DOHH2 (cell line): ENCODE results near the gene PHLPP2.

Source experiments
- H3F3A ChIP-seq: fragments of 200-600 bp; sonication (generic), shearing (Covaris generic); 2 replicates; pipeline ENCODE4 v1.6.0; 2016; ENCODE audit warnings: antibody characterized with exemption, mild to moderate bottlenecking; ENCODE audit not compliant: control insufficient read depth, insufficient read depth
- H3K27ac ChIP-seq: fragments of 200-600 bp; sonication (generic); 2 replicates; pipeline ENCODE4 v1.5.1; 2014; ENCODE audit warnings: low read depth, mild to moderate bottlenecking, low read length, moderate library complexity
- H3K27me3 ChIP-seq: fragments of 200-600 bp; sonication (generic); 2 replicates; pipeline ENCODE4 v1.6.1; 2014; ENCODE audit warnings: mild to moderate bottlenecking, low read length, mixed read lengths; ENCODE audit not compliant: control insufficient read depth
- H3K36me3 ChIP-seq: fragments of 200-600 bp; sonication (generic); 2 replicates; pipeline ENCODE4 v1.6.1; 2014; ENCODE audit warnings: mild to moderate bottlenecking, low read length, moderate library complexity, mixed read lengths; ENCODE audit not compliant: control insufficient read depth
- H3K4me1 ChIP-seq: fragments of 200-600 bp; sonication (generic); 2 replicates; pipeline ENCODE4 v1.6.1; 2014; ENCODE audit warnings: mild to moderate bottlenecking, low read length, mixed read lengths; ENCODE audit not compliant: control insufficient read depth
- H3K4me2 ChIP-seq: fragments of 200-600 bp; sonication (generic); 2 replicates; pipeline ENCODE4 v1.6.0; 2014; ENCODE audit warnings: mild to moderate bottlenecking, low read length, moderate library complexity
- H3K4me3 ChIP-seq: fragments of 200-600 bp; sonication (generic); 2 replicates; pipeline ENCODE4 v1.5.1; 2014; ENCODE audit warnings: mild to moderate bottlenecking, low read length, mixed read lengths
- H3K79me2 ChIP-seq: fragments of 200-600 bp; sonication (generic); 2 replicates; pipeline ENCODE4 v1.6.1; 2014; ENCODE audit warnings: mild to moderate bottlenecking, low read length, mixed read lengths; ENCODE audit not compliant: control insufficient read depth
- H3K9me2 ChIP-seq: fragments of 200-600 bp; sonication (generic); replicated peaks from 2 replicates; pipeline ENCODE4 v1.6.1; 2014; ENCODE audit warnings: mild to moderate bottlenecking, low read length, mixed read lengths; ENCODE audit not compliant: control insufficient read depth
- H3K9me3 ChIP-seq: fragments of 200-600 bp; sonication (generic); 2 replicates; pipeline ENCODE4 v1.6.1; 2014; ENCODE audit warnings: antibody characterized with exemption, low read length, mixed read lengths; ENCODE audit not compliant: control insufficient read depth, insufficient read depth
- H4K20me1 ChIP-seq: fragments of 200-600 bp; sonication (generic); 2 replicates; pipeline ENCODE4 v1.6.0; 2014; ENCODE audit warnings: low read depth, mild to moderate bottlenecking, antibody characterized with exemption, low read length, moderate library complexity; ENCODE audit not compliant: control insufficient read depth, insufficient read depth
- CTCF ChIP-seq: fragments of 200-600 bp; sonication (generic); IDR thresholded peaks from one replicate; pipeline ENCODE4 v1.5.1; 2014; ENCODE audit warnings: antibody characterized with exemption, mild to moderate bottlenecking, low read depth, low read length; ENCODE audit not compliant: poor library complexity, severe bottlenecking
- EZH2phosphoT487 ChIP-seq: fragments of 200-600 bp; sonication (generic); IDR thresholded peaks from 2 replicates; pipeline ENCODE4 v1.6.1; 2017; ENCODE audit warnings: borderline replicate concordance, mild to moderate bottlenecking, antibody characterized with exemption, low read length, moderate library complexity, mixed read lengths

The PHLPP2 gene

DNA sequence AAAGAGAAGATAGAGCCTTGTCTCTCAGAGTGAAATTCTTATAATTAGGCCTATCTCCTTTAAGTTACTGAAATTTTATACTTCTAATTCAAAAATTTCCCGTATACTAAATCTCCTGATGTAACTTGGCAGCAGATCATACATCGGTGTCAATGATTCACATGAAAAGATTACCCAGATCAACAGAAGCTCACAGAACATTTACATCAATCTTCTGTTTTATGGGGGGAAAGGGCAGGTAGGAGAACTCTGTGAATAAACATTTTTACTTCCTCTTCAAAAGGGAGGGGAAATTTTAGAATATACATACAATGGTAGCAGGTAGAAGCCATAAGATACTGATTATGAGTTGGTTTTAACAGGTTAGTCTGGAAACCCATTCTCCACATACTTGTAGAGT is 43.1 kb downstream of the PHLPP2 start:
- H3K4me3 ChIP-seq, result no peak overlapping the region
- H3K9me2 ChIP-seq, result no peaks in the 10 kb centered on the region
- no peaks in the 10 kb centered on the region for H3K4me1 ChIP-seq
- H4K20me1 ChIP-seq, result no peaks in the 10 kb centered on the region
- TF ChIP-seq EZH2phosphoT487 (no peak), CTCF (no peak)
- H3K36me3 ChIP-seq, result peaks cover under 1% of the 10 kb centered on the region; the same call in 1 of the 2 replicates
- no peaks in the 10 kb centered on the region for H3K9me3 ChIP-seq
- no peaks in the 10 kb centered on the region for H3K79me2 ChIP-seq
- H3K27ac ChIP-seq, result no peak overlapping the region
- no peaks in the 10 kb centered on the region for H3F3A ChIP-seq
- no peak overlapping the region for H3K4me2 ChIP-seq
- H3K27me3 ChIP-seq, result no peaks in the 10 kb centered on the region

GRCh38 chr16:71676236-71676635 is 48.3 kb downstream of the PHLPP2 start:
- Histone ChIP-seq H3K27ac (no peak overlapping the region), H3K27me3 (no peaks in the 10 kb centered on the region), H4K20me1 (no peaks in the 10 kb centered on the region), H3K4me1 (no peaks in the 10 kb centered on the region), H3K36me3 (peaks cover 19% of the 10 kb centered on the region), H3K9me3 (no peaks in the 10 kb centered on the region), H3K4me2 (no peak overlapping the region), H3K4me3 (no peak overlapping the region), H3K79me2 (no peaks in the 10 kb centered on the region), H3F3A (no peaks in the 10 kb centered on the region), H3K9me2 (no peaks in the 10 kb centered on the region)
- no peak for TF ChIP-seq EZH2phosphoT487
- no peak for TF ChIP-seq CTCF

DNA sequence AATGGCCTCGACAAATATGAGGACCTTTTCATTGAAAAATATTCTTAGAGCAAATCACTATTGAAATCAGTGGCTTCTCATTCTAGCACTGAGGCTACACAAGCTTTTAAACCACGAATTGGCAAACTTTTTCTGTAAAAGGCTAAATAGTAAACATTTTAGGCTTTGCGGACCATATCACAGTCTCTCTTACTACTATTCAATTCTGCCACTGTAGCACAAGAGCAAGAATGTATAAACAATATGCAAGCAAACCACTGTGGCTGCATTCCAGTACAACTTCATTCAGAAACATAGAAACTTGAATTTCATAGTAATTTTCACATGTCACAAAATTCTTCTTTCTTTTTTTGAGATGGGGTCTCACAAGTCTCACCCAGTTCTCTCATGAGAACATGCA is 49.1 kb downstream of the PHLPP2 start:
- no peak overlapping the region for H3K4me3 ChIP-seq
- no peaks in the 10 kb centered on the region for H3K9me3 ChIP-seq
- H3K4me2 ChIP-seq, result no peak overlapping the region
- no peak overlapping the region for H3K27ac ChIP-seq
- TF ChIP-seq CTCF (no peak), EZH2phosphoT487 (no peak)
- no peaks in the 10 kb centered on the region for H3F3A ChIP-seq
- H3K36me3 ChIP-seq, result peaks cover 19% of the 10 kb centered on the region
- no peaks in the 10 kb centered on the region for H4K20me1 ChIP-seq
- no peaks in the 10 kb centered on the region for H3K79me2 ChIP-seq
- H3K9me2 ChIP-seq, result no peaks in the 10 kb centered on the region
- no peaks in the 10 kb centered on the region for H3K27me3 ChIP-seq
- no peaks in the 10 kb centered on the region for H3K4me1 ChIP-seq

DNA sequence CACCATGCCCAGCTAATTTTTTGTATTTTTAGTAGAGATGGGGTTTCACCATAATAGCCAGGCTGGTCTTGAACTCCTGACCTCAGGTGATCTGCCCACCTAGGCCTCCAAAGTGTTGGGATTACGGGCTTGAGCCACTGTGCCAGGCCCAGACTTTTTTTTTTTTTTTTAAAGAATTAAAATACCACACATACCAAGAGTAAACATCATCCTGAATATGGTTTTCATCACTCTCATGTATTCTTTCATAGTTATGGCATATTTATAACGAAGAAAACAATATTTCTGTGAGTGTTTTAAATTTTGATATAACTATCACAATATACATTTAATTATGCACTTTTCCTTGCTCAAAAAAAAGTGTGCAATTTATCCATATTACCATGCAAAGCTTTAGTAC is 50.3 kb downstream of the PHLPP2 start:
- no peaks in the 10 kb centered on the region for H3K9me2 ChIP-seq
- H3K27ac ChIP-seq, result no peak overlapping the region
- no peaks in the 10 kb centered on the region for H3K4me1 ChIP-seq
- no peak overlapping the region for H3K4me3 ChIP-seq
- TF ChIP-seq EZH2phosphoT487, result no peak
- no peak for TF ChIP-seq CTCF
- no peaks in the 10 kb centered on the region for H3F3A ChIP-seq
- H3K79me2 ChIP-seq, result no peaks in the 10 kb centered on the region
- H3K4me2 ChIP-seq, result no peak overlapping the region
- peaks cover 28% of the 10 kb centered on the region for H3K36me3 ChIP-seq
- H3K9me3 ChIP-seq, result no peaks in the 10 kb centered on the region
- no peaks in the 10 kb centered on the region for H3K27me3 ChIP-seq
- no peaks in the 10 kb centered on the region for H4K20me1 ChIP-seq
